HL-60 (cell line): ENCODE results near the gene FCN2.

Source experiments
- GABPA ChIP-seq: IDR thresholded peaks from 2 replicates; pipeline ENCODE4 v1.6.1; 2012; ENCODE audit warnings: low read depth
- POLR2AphosphoS5 ChIP-seq: IDR thresholded peaks from 2 replicates; pipeline ENCODE4 v1.6.1; 2012; ENCODE audit warnings: low read depth
- TF ChIP-seq, protein P1 (sequence below): IDR thresholded peaks from one replicate; pipeline ENCODE4 v1.5.1; 2011; ENCODE audit warnings: low read length, control low read depth, inconsistent platforms; ENCODE audit not compliant: insufficient read depth
- TF ChIP-seq, protein P2 (sequence below): IDR thresholded peaks from 2 replicates; pipeline ENCODE4 v1.6.1; 2012; ENCODE audit warnings: low read depth; ENCODE audit not compliant: insufficient replicate concordance

DNA sequence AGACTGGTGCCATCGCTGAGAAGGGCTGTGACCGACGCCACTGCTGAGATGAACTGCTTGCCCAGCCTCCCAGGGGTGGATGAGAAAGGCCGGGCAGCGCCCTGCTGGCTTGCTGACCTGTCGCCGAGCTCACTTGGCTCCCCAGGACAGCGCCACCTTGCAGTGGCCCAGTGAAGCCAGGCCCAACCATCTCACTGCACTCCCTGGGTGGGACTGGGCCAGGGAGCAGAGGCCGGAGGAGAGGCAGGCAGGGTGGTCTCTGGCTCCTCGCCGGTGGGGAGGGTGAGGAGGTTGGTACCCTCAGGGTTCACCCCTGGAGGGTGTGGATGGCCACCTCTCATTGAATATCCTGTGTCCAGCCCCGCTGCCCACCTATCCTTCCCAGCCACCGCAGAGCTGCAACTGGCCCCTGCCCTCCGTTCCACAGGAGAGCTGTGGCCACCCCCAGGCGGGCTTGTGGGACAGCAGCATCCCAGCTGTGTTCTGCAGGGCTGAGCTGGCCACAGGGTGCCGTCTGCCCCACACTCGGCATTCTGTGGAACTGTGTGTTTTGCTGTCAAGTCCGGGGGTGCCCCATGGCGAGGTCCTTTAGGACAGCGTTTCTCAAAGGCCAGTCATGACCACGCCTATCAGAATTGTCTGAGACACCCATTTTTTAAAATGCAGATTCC lies 41.0 kb upstream of the FCN2 start:
- TF ChIP-seq, protein P1, sequence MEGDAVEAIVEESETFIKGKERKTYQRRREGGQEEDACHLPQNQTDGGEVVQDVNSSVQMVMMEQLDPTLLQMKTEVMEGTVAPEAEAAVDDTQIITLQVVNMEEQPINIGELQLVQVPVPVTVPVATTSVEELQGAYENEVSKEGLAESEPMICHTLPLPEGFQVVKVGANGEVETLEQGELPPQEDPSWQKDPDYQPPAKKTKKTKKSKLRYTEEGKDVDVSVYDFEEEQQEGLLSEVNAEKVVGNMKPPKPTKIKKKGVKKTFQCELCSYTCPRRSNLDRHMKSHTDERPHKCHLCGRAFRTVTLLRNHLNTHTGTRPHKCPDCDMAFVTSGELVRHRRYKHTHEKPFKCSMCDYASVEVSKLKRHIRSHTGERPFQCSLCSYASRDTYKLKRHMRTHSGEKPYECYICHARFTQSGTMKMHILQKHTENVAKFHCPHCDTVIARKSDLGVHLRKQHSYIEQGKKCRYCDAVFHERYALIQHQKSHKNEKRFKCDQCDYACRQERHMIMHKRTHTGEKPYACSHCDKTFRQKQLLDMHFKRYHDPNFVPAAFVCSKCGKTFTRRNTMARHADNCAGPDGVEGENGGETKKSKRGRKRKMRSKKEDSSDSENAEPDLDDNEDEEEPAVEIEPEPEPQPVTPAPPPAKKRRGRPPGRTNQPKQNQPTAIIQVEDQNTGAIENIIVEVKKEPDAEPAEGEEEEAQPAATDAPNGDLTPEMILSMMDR: no peak
- no peak for TF ChIP-seq POLR2AphosphoS5
- TF ChIP-seq, protein P2, sequence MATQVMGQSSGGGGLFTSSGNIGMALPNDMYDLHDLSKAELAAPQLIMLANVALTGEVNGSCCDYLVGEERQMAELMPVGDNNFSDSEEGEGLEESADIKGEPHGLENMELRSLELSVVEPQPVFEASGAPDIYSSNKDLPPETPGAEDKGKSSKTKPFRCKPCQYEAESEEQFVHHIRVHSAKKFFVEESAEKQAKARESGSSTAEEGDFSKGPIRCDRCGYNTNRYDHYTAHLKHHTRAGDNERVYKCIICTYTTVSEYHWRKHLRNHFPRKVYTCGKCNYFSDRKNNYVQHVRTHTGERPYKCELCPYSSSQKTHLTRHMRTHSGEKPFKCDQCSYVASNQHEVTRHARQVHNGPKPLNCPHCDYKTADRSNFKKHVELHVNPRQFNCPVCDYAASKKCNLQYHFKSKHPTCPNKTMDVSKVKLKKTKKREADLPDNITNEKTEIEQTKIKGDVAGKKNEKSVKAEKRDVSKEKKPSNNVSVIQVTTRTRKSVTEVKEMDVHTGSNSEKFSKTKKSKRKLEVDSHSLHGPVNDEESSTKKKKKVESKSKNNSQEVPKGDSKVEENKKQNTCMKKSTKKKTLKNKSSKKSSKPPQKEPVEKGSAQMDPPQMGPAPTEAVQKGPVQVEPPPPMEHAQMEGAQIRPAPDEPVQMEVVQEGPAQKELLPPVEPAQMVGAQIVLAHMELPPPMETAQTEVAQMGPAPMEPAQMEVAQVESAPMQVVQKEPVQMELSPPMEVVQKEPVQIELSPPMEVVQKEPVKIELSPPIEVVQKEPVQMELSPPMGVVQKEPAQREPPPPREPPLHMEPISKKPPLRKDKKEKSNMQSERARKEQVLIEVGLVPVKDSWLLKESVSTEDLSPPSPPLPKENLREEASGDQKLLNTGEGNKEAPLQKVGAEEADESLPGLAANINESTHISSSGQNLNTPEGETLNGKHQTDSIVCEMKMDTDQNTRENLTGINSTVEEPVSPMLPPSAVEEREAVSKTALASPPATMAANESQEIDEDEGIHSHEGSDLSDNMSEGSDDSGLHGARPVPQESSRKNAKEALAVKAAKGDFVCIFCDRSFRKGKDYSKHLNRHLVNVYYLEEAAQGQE: no peak
- TF ChIP-seq GABPA: no peak
